Caco-2 (cell line): ENCODE measurements around the gene APOA5. TPM values are rescaled to one million over a fixed set of nuclear protein-coding genes. Genes with fewer than 3 reads are reported as not detected.

Experiments used
- BruUV-seq: library from RNA; stranded (reverse); fragments of 400-500 nt; replicated peaks from 2 replicates; lab custom pipeline; 2021; lab: Mats Ljungman, UMichigan
- CTCF ChIA-PET: fragments of 300-600 bp; sonication (Branson Sonifier 250); formaldehyde crosslinking; loops from one replicate; lab custom pipeline; 2022; ENCODE audit warnings: antibody characterized with exemption; lab: Charles Lee
- POLR2A ChIA-PET: fragments of 300-600 bp; sonication (Branson Sonifier 250); formaldehyde crosslinking; loops from one replicate; lab custom pipeline; 2022; ENCODE audit warnings: antibody characterized with exemption; lab: Charles Lee
- DNase-seq, 2 experiments: peaks; one replicate each; pipeline versions ENCODE4 v3.0.0 to v3.0.0-alpha.2; 2020 to 2022
- H3K27me3 ChIP-seq: replicated peaks from 2 replicates; pipeline ENCODE4 v1.6.0; 2011; ENCODE audit warnings: low read length; ENCODE audit not compliant: control insufficient read depth, insufficient read depth
- H3K36me3 ChIP-seq: 2 replicates; pipeline ENCODE4 v1.5.1; 2011; ENCODE audit warnings: low read length; ENCODE audit not compliant: control insufficient read depth, insufficient read depth
- H3K4me1 ChIP-seq: fragments of 250-450 bp; sonication (Bioruptor Pico); 2 replicates; pipeline ENCODE4 v1.5.1; 2020; ENCODE audit warnings: mild to moderate bottlenecking
- H3K4me3 ChIP-seq: 2 replicates; pipeline ENCODE4 v1.5.1; 2011; ENCODE audit warnings: low read depth, mild to moderate bottlenecking, control low read depth, low read length
- H3K9me3 ChIP-seq: fragments of 250-450 bp; sonication (Bioruptor Pico); 2 replicates; pipeline ENCODE4 v1.5.1; 2020; ENCODE audit warnings: mild to moderate bottlenecking, moderate library complexity
- H3K27ac Mint-ChIP-seq: one replicate; pipeline ENCODE4 v1.8.0; 2022; ENCODE audit warnings: mixed read lengths; ENCODE audit not compliant: unreplicated experiment
- H3K27me3 Mint-ChIP-seq: one replicate; pipeline ENCODE4 v1.8.0; 2022; ENCODE audit warnings: mixed read lengths; ENCODE audit not compliant: insufficient read depth, unreplicated experiment
- H3K36me3 Mint-ChIP-seq: one replicate; pipeline ENCODE4 v1.8.0; 2022; ENCODE audit warnings: mild to moderate bottlenecking, mixed read lengths; ENCODE audit not compliant: insufficient read depth, unreplicated experiment
- H3K4me1 Mint-ChIP-seq: one replicate; pipeline ENCODE4 v1.8.0; 2022; ENCODE audit warnings: low read depth, mixed read lengths; ENCODE audit not compliant: unreplicated experiment
- H3K4me3 Mint-ChIP-seq: one replicate; pipeline ENCODE4 v1.8.0; 2022; ENCODE audit warnings: mild to moderate bottlenecking, moderate library complexity, mixed read lengths; ENCODE audit not compliant: unreplicated experiment
- H3K9me3 Mint-ChIP-seq: one replicate; pipeline ENCODE4 v1.8.0; 2022; ENCODE audit warnings: mixed read lengths; ENCODE audit not compliant: unreplicated experiment
- intact Hi-C: fragments of 100-400 bp; cut with micrococcal nuclease; formaldehyde crosslinking; loops from one replicate; pipeline ENCODE4 v1.10.0; 2022; ENCODE audit not compliant: unreplicated experiment
- total RNA-seq: library from RNA; stranded (reverse); gene quantifications from 2 replicates; pipeline ENCODE4 v1.2.3, GENCODE V29; 2022
- TF ChIP-seq, protein P1 (sequence below), 2 experiments: fragments of 200-600 bp in 1 of 2; IDR thresholded peaks; 1 replicate in 1 of 2; 2 replicates in 1 of 2; pipeline versions ENCODE4 v1.5.1 to v1.8.0; 2011 to 2022; ENCODE audit warnings: antibody characterized with exemption in 1 of 2, control low read depth in 1 of 2, inconsistent platforms in 1 of 2, low read depth in 1 of 2, low read length in 1 of 2, mild to moderate bottlenecking in 1 of 2, moderate library complexity in 1 of 2; ENCODE audit not compliant: insufficient read depth in 1 of 2, severe bottlenecking in 1 of 2, unreplicated experiment in 1 of 2

APOA5 gene
- total RNA-seq, 1 experiment from 2014 or later = 2.5 TPM

DNA sequence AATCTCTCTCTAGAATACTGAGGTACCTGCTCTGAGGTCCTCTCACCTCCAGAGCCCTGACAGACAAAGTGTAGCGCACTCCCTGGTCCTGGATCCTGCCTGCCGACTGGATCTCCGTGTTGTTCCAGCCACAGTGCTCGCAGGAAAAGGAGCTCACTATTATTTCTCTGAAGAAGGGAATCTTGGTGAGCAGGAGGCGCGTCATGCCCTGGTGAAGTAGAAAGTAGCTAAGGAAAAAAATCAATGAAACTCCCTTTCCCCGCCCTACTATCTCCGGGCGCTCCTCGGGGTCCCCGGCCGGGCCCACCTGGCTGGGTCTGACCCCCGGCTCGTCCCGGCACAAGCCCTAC, 4.3 kb downstream of the APOA5 start:
- H3K27ac Mint-ChIP-seq = peak overlapping the region; percentile 94
- H3K36me3 Mint-ChIP-seq = peaks cover 57% of the 10 kb centered on the region
- peaks cover 37% of the 10 kb centered on the region for H3K4me1 Mint-ChIP-seq
- H3K27me3 Mint-ChIP-seq = no peaks in the 10 kb centered on the region
- H3K9me3 Mint-ChIP-seq = no peaks in the 10 kb centered on the region
- peaks cover 15% of the 10 kb centered on the region for H3K36me3 ChIP-seq
- H3K27me3 ChIP-seq = no peaks in the 10 kb centered on the region
- BruUV-seq = no TSS peak
- H3K4me1 ChIP-seq = peaks cover 40% of the 10 kb centered on the region
- intact Hi-C loops = loop anchor here (5.0 kb wide), 1 partner anchor 310 kb away; the partner anchor contains the start of gene SIK3
- TF ChIP-seq, protein P1, sequence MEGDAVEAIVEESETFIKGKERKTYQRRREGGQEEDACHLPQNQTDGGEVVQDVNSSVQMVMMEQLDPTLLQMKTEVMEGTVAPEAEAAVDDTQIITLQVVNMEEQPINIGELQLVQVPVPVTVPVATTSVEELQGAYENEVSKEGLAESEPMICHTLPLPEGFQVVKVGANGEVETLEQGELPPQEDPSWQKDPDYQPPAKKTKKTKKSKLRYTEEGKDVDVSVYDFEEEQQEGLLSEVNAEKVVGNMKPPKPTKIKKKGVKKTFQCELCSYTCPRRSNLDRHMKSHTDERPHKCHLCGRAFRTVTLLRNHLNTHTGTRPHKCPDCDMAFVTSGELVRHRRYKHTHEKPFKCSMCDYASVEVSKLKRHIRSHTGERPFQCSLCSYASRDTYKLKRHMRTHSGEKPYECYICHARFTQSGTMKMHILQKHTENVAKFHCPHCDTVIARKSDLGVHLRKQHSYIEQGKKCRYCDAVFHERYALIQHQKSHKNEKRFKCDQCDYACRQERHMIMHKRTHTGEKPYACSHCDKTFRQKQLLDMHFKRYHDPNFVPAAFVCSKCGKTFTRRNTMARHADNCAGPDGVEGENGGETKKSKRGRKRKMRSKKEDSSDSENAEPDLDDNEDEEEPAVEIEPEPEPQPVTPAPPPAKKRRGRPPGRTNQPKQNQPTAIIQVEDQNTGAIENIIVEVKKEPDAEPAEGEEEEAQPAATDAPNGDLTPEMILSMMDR (IDR thresholded peaks at IDR 0.05; ENCODE audit: insufficient read depth in 1 of 2, low read depth in 1 of 2, low read length in 1 of 2, severe bottlenecking in 1 of 2, unreplicated experiment in 1 of 2) = no peak
- POLR2A ChIA-PET = interaction anchor here (0.9 to 3.1 kb wide), 10 partner anchors 11 to 357 kb away, joined by 3 to 24 read pairs (median 4); partner anchors contain the start of genes APOA1, APOC3 and PAFAH1B2
- CTCF ChIA-PET = interaction anchor here (1.1 to 3.7 kb wide), 7 partner anchors 21 to 93 kb away, joined by 3 to 32 read pairs (median 6); partner anchors contain the start of genes APOA1 and APOC3
- no peaks in the 10 kb centered on the region for H3K9me3 ChIP-seq
- DNase-seq = no peak
- H3K4me3 ChIP-seq = peak overlapping the region; percentile 80
- H3K4me3 Mint-ChIP-seq = peak overlapping the region; percentile 80

DNA sequence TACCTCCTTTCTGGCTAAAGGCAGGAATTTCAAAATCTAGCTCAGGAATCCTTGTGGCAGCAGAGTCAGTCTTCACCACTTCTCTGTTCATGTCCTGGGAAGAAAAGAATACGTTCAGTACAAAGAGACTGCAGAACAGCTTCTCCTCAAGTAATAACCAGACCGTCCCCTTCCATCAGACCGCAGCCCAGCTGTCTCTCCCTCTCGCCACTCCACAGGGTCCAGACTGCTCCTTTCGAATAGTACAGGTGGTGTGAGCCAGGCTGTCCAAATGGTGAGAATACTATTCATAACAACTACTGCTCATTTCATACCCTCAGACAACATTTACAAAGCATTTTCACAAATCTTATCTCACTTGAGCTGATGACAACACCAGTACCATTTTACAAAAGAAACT, 4.7 kb downstream of the APOA5 start:
- H3K27me3 Mint-ChIP-seq = no peaks in the 10 kb centered on the region
- Histone ChIP-seq H3K9me3 (no peaks in the 10 kb centered on the region), H3K4me3 (peak overlapping the region; percentile 80), H3K4me1 (peaks cover 36% of the 10 kb centered on the region), H3K36me3 (peaks cover 18% of the 10 kb centered on the region), H3K27me3 (no peaks in the 10 kb centered on the region)
- TF ChIP-seq, protein P1 (IDR thresholded peaks at IDR 0.05; ENCODE audit: insufficient read depth in 1 of 2, low read depth in 1 of 2, low read length in 1 of 2, severe bottlenecking in 1 of 2, unreplicated experiment in 1 of 2) = no peak
- H3K36me3 Mint-ChIP-seq = peaks cover 61% of the 10 kb centered on the region
- intact Hi-C loops = loop anchor here (5.0 kb wide), 1 partner anchor 310 kb away; the partner anchor contains the start of gene SIK3
- DNase-seq = no peak
- BruUV-seq = TSS peak; percentile 51
- H3K9me3 Mint-ChIP-seq = no peaks in the 10 kb centered on the region
- peaks cover 34% of the 10 kb centered on the region for H3K4me1 Mint-ChIP-seq
- peak overlapping the region; percentile 80 for H3K4me3 Mint-ChIP-seq
- H3K27ac Mint-ChIP-seq = peak overlapping the region; percentile 94
- ChIA-PET POLR2A (interaction anchor here (0.9 to 3.1 kb wide), 6 partner anchors 10 to 242 kb away, joined by 3 to 24 read pairs (median 6); partner anchors contain the start of genes APOA1 and APOC3), CTCF (interaction anchor here (1.2 to 3.7 kb wide), 5 partner anchors 27 to 319 kb away, joined by 3 to 32 read pairs (median 6); partner anchors contain the start of genes APOA1 and APOC3)

DNA sequence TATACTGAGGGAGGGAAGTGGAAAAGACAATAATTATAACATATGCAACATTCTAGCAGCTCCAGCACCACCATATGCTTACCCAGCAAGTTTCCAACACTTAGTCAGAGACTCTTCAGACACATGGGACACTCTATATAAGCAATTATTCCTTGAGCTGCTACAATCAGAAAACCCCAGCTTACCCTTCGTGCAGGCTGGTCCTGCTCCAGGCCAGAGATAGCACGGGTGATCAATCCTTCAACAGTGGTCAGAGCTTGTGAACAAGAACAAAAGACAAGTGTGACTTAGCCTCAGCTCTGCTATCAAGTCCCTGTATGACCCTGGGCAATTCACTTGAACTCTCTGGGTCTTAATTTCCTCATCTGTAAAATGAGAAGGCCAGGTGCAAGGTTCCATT, 5.4 kb downstream of the APOA5 start:
- Histone ChIP-seq H3K4me3 (no peak overlapping the region), H3K27me3 (no peaks in the 10 kb centered on the region), H3K4me1 (peaks cover 29% of the 10 kb centered on the region), H3K9me3 (no peaks in the 10 kb centered on the region), H3K36me3 (peaks cover 18% of the 10 kb centered on the region)
- peaks cover 34% of the 10 kb centered on the region for H3K4me1 Mint-ChIP-seq
- no peaks in the 10 kb centered on the region for H3K27me3 Mint-ChIP-seq
- peak overlapping the region; percentile 80 for H3K4me3 Mint-ChIP-seq
- no peak overlapping the region for H3K27ac Mint-ChIP-seq
- TF ChIP-seq, protein P1 (IDR thresholded peaks at IDR 0.05; ENCODE audit: insufficient read depth in 1 of 2, low read depth in 1 of 2, low read length in 1 of 2, severe bottlenecking in 1 of 2, unreplicated experiment in 1 of 2) = no peak
- BruUV-seq = no TSS peak
- H3K36me3 Mint-ChIP-seq = peaks cover 67% of the 10 kb centered on the region
- CTCF ChIA-PET = interaction anchor here (1.3 to 3.7 kb wide), 3 partner anchors 43 to 320 kb away, joined by 4 to 32 read pairs (median 12); partner anchors contain the start of genes APOA1 and APOC3
- H3K9me3 Mint-ChIP-seq = no peaks in the 10 kb centered on the region
- POLR2A ChIA-PET = interaction anchor here (1.2 to 3.1 kb wide), 4 partner anchors 10 to 50 kb away, joined by 3 to 24 read pairs (median 12); partner anchors contain the start of genes APOA1 and APOC3
- no peak for DNase-seq
- intact Hi-C loops = loop anchor here (5.0 kb wide), 1 partner anchor 311 kb away; the partner anchor contains the start of gene SIK3
